HG03139 (cell line): ENCODE data around the gene TSC2.
"Not testable (repeated sequence)": the region's sequence is repeated elsewhere in the genome, so short reads cannot be mapped to it uniquely, and the experiment has no call there.

Source experiments
- ATAC-seq: cut with Tn5 transposase; IDR thresholded peaks from one replicate; pipeline ENCODE4 v1.9.1; 2021; ENCODE audit not compliant: unreplicated experiment

Gene TSC2

DNA sequence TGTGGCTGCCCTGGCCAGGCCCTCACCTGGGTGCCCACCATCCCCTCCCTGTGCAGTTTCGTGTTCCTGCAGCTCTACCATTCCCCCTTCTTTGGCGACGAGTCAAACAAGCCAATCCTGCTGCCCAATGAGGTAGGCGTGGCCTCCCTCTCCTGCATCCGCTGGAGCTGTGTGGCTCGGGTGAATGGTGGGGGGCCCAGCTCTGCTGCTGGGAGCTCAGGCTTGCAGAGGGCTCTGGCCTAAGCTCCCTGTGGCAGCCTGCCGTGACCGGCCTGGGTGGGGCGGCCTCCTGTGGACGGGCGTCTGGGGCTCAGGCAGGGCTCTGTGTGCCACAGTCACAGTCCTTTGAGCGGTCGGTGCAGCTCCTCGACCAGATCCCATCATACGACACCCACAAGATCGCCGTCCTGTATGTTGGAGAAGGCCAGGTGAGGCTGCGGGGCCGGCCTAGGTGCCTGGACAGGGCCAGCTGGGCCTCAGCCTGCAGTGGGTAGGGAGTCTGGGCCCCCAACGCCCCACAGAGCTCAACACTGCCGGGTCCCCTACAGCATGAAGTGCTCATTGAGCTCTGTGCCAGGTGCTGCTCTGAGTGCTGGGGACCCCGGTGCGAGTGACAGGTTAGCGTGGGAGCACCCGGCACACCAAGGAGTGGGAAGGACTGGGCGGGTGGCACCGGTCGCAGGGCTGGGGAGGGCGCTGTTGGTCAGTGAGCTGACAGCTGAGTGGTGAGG is 37.3 kb downstream of the TSC2 start:
- no peak for ATAC-seq

DNA sequence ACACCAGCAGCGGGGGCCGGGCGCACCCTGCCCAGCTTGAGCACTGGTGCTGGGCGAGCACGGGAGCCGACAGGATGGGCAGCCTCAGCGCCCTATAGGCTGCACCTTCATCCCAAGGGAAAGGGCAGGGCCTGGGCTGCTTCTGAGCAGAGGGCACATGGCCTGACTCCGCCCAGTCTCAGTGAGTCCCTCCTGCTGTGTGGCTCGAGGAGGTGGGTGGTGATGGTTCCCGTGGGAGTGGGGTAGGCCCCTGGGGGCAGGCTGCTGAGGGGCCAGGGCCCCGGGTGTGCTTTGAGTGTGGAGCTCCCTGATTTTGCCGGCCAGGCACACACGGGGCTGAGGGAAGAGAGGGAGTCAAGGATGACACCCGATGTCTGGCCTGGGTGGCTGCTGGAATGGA is 37.9 kb downstream of the TSC2 start:
- ATAC-seq, result no peak

DNA sequence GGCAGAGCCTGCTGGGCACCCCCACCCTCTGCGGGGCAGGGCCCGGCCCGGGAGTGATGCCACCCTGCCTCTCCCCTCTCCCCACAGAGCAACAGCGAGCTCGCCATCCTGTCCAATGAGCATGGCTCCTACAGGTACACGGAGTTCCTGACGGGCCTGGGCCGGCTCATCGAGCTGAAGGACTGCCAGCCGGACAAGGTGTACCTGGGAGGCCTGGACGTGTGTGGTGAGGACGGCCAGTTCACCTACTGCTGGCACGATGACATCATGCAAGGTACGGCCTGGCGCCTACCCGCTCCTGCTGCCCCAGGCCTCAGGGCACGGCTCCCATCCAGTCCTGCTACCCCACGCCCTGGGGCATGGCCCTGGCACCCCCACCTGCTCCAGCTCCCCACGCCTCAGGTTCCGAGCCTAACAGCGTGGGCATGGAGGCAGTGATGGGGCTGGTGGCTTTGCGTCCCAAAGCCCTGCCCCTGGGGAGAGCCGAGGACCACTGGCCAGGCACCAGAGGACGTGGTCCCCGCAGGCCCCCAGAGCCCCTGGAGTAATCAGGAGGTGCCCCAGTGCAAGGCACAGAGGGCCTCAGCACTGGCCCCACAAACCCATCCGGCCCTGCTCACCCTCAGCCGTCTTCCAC is 38.4 kb downstream of the TSC2 start:
- ATAC-seq, result no peak

DNA sequence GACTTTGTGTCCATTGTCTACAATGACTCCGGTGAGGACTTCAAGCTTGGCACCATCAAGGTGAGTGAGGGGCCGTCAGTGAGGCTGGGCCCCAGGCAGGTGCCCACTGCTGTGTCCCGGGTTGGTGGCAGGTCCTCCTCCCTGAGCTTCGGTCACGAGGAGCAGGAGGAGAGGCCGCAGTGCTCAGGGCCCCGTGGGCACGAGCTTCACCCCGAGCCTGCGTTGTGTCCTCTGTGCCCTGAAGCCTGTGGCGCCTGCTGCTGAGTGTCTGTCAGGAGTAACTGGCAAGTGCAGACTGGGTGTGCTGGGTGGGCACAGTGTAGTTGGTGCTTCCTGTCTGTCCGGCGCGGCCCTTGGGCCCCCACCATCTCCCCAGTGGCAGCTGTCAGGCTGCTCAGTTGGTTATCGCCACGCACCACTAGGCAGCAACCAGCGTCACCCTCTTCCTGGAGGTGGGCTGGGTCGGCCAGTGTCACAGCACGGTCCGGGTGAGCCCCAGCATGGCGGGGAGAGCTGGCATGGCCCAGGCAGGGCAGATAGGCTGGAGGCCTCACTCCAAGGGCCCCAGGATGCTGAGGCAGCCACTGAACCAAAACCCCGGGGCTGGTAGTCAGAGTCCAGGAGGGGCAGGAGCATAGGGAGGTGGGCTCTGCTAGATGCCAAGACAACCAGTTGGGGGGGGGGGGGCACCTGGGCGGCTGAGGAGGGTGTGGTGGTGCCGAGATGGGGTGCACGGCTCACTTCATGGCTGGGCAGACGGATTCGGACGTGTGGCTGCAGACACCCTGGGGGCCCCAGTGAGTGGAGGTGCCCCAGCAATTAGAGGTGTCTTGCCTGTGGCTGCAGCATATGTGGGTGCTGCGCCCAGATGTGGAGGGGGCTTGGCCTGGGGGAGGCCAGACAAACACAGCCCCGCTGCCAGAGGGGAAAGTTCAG is 39.3 kb downstream of the TSC2 start:
- no peak for ATAC-seq

DNA sequence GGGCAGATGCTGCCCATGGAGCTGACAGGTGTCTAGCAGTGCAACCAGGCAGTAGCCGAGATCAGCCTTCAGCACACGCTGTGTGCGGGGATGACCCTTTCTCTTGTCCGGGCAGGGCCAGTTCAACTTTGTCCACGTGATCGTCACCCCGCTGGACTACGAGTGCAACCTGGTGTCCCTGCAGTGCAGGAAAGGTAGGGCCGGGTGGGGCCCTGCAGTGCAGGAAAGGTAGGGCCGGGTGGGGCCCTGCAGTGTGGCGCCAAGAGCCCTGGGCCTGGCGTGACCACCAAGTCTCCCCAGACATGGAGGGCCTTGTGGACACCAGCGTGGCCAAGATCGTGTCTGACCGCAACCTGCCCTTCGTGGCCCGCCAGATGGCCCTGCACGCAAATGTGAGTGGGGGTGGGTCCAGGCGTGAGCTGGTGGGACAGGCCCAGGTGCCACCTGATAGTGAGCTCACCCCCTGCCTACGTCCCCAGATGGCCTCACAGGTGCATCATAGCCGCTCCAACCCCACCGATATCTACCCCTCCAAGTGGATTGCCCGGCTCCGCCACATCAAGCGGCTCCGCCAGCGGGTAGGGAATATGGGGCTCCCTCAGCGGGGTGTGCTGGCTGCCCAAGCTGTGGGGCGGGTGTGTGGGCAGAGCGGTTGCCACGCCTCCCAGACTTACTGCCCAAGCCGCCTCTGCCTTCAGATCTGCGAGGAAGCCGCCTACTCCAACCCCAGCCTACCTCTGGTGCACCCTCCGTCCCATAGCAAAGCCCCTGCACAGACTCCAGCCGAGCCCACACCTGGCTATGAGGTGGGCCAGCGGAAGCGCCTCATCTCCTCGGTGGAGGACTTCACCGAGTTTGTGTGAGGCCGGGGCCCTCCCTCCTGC is 40.2 kb downstream of the TSC2 start:
- ATAC-seq, result no peak

DNA sequence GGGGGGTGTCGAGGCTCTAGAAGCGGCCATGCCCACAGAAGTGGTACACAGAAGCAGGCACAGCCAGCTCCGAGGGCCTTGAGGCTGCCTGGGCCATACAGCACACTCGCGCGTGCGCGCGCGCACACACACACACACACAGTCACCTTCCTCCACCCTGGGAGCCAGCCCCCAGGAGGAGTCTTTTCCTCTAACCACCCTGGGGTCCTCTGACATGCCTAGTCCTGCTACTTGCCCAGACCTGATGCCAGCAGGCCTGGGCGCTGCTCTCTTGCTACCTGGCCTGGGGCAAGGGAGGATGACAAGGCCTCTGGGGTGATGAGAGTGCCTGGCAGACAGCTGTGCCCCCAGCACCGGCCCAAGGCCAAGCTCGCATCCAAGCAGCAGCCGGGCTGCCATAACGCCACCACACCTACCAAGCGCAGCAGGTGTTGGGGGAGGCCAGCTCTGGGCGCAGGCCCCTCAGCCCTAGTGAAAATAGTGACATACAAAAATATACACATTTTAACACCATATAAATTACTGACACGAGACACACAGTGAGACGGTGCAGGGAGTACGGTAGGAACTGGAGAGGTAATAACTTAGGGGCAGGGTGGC is 41.1 kb downstream of the TSC2 start:
- no peak for ATAC-seq

DNA sequence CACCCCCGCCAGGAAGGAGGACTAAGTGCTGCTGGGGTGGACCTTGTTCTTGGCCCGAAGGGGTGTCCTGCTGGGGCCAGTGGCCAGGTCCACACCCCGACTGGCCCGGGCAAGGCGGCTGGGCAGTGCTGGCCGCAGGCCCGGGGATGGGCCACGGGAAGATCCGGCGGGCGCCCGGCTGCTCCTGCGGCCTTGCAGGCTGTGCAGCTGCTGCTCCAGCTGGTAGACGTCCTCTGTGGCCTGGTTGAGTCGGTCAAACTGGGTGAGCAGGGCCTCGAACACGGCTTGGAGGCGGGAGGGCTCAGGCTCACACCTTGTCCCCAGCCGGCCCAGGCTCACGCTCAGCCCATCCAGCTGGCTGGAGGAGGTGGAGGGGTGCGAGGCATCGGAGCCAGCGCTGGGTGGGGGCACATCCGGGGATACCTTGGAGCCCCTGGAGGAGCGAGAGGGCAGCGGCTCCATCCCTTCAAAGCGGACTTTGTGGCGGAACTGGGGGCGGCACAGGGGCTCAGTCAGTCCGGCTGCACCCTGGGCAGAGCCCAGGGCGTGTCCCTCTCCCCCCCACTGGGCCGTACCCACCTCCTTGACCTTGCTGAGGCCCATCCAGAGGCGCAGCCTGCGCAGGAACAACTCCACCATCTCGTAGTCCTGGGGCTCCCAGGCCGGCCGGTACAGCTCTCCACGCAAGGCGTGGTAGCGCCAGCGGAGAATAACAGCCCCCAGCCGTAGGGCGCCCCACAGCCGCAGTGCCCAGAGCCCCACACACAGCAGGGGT is 42.1 kb downstream of the TSC2 start:
- no peak for ATAC-seq

DNA sequence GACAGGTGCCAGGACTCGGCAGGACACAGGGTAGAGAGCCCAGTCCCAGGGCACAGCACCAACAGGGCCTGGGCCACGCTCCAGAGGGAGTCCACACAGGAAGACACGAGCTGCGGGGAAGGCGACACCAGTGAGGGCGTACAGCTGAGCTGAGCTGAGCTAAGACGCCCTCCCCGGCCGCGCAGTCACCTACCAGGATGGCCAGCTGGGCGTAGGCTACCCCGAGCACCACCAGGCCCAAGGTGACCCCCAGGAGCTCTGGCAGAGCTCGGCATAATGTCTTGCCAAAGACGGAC is 42.6 kb downstream of the TSC2 start:
- no peak for ATAC-seq

DNA sequence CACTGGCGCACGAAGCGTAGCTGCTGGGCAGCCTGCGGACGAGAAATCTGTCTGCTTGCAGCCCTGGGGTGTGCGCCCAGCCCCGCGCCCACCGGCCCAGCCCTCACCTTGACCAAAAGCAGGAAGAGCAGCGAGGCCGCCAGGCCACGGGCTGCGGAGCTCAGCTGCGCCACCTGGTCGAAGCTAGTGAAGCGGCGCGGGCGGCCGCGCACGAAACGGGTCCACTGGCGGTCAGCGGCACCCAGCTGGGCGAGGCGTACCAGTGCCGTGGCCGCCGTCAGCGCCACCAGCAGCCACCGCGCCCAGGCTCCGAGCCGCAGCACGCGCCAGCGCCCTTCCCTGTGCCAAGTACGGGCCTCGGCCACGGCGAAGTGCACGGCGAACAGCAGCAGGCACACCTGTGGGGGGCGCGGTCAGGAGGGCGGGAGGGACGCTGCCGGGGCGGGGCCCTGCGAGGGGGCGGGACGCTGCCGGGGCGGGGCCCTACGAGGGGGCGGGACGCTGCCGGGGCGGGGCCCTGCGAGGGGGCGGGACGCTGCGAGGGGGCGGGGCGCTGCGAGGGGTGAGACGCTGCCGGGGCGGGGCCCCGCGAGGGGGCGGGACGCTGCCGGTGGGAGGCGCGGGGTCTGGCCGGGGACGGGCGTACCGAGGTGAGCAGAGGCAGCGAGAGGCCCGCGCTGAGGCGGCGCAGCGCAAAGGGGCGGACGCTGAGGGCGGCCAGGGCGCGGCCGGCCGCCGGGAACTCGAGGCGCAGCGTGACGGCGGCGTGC is 43.2 kb downstream of the TSC2 start:
- ATAC-seq, result no peak

DNA sequence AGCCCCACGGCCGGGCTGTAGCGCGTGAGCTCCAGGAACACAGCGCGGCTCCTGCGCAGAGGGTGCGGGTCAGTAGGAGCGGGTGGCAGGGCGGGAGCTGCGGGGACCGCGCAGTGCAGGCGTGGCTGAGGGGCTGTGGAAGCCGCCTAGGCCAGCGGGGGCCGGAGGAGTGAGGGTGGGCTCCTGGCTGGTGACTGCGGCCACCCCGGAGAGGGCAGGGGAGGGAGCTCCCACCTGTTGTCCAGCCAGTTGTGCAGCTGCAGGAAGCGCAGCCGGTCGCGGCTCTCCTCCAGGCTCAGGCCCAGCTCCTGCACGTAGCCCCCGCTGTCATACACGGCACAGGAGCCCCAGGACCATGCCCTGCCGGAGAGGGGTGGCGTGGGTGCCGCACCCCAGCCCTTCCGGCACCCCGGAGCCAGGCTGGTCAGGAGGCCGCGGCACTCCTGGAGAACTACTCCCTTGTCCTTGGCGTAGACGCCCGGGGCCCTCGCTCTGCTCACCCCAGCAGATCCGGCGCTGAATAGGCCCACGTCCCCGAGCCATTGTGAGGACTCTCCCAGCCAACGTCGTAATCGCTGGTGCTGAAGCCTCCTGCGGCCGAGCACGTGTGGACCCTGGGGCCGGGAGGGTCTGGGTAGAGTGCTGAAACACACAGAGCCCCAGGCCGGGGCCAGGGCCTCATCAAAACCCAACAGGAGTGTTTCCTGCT is 43.9 kb downstream of the TSC2 start:
- ATAC-seq, result no peak

DNA sequence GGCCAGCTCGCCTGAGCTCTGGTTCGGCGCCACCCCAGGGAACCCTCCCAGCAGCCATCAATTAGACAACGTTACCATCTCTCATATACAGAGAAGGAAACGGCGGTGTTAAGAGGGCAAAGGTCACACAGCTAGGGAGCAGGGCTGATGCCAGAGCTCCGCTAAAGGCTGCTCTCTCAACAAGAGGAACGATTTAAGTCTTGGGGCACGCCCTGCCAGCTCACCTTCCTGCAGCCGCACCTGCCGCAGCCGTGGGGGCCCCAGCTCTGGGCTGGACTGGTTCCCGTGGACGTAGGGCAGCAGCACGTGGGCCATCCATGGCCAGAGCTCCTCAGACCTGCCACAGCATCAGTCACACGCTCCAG is 44.5 kb downstream of the TSC2 start:
- no peak for ATAC-seq

DNA sequence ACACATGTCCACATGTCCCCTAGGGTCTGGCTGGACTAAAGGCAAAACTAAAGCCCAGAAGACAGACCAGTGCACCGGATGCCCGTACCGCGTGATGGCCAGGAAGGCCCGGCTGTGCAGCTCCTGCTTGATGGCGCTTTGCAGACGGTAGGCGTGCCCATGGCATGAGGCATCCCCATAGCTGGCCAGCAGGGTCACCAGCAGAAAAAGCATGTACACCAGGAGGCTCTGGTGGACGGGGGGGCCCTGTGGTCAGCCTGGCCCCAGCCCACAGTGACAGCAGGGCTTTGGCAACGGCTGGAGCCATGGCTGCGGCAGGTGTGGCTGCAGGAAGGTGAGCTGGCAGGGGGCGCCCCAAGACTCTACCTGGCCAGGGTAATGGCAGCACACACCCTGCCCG is 45.1 kb downstream of the TSC2 start:
- ATAC-seq, result no peak

DNA sequence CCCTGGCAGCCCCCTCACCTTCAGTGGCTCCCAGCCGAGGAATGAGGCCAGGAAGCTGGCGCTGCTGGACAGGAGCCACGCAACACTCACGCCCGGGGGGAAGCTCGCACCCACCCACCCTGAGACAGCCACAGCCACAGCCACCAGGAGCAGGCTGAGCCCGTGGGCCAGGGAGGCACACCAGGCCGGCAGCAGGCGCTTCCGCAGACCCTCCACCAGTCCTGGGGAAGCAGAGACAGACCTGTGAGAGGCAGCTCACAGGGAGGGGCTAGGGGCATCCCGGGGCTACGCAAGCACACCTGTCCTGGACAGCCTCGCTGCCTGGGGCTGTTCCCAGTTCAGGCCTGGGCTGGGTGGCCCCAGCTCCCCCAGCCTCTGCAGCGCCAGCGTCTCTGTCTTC is 46.0 kb downstream of the TSC2 start:
- no peak for ATAC-seq

DNA sequence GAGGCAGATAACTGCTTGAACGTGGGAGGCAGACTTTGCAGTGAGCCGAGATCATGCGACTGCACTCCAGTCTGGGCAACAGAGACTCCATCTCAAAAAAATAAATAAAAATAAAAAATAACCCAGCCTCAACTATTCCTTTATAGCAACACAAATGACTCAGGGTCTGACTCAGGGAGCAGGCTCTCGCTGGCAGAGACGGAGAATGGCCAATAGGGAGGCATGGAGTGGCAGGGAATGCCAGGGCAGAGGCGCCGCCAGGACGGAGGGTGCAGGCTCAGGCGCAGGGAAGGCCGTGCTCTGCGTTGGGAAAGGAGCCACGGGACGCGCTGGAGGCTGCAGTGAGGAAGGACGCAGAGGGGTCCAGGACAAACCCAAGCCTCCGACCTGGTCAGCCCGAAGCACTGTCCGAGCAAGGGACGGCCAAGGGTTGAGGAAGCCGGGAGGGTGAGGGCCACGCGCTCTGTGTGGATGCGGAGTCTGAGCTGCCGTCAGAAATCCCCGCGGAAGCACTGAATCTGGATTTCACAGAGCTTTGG is 47.6 kb downstream of the TSC2 start:
- no peak for ATAC-seq

DNA sequence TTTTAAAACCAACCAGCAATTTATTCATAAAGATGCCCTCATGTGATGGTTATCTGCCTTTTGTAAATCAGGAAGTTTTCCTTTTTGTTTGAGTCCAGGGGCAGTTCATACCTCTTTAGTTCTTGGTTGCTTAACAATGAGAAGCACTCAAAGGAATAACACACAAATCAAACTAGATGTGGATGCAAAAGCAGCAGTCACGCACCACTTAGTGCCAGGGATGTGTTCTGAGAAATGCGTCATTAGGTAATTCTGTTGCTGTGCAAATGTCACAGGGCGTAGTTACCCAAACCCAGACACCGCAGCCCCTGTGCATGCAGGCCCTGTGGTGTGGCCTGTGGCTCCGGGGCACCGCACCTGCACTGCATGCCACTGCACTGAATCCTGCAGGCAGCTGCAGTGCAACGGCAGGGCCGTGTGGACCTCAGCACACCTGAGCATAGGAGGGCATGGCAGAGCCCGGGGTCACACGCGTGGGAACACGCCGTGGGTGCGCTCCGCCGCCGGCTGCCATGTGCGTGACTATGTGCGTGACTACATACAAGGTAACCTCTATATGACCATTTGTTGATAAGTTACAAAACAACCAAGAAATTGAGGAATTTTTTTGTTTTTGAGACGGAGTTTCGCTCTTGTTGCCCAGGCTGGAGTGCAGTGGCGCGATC is 48.3 kb downstream of the TSC2 start:
- no peak for ATAC-seq

DNA sequence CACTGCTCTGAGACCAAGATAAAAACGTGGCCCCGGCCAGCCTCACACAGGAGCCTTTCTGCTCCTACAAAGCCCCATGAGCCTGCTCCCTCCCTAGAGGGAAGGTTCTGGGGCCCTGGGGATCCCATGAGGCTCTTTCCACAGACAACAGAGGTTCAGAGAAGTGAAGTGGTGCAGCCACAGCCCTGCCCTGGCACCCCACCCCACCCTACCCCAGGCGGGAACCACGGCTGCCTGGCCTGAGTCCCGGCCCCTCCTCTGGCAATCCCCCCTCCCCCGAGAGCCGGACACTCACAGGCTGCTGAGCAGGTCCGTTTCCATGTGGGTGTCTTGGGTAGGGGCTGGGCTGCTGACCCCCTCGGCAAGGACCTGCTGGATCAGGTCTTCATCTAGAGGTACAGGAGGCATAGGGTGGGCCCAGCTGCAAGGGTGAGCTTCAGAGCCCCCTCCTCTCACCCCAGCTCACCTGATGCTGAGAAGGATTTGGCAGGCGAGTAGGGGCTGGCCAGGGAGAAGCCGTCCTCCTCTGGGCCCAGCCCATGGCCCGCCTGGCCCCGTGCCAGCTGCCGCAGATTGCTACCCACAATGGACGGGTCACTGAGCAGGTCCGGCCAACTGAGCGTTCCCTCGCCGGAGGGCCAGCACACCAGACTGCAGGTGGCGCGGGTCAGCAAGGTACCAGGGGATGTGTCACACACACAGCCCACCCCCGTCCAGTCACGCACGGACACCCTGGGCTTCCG is 49.2 kb downstream of the TSC2 start:
- no peak for ATAC-seq

DNA sequence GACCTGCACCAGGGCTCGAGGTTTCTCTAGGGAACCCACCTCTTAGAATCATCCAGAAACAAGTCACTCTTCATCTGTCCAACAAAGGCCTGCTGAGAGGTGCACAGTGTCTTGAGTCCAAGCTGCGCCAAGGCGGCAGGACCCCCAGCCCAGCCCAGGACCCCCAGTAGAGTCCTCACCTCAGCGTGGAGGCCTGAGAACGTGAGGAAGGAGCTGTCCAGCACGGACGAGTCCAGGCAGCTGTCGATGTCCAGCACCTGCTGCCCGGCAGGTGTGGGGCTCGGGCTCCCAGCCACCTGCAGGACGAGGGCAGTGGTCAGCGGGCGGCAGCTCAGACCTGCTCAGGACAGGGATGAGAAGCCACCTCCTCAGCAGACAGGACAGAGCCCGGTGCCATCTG is 49.9 kb downstream of the TSC2 start:
- ATAC-seq, result not testable (repeated sequence)
